Activated CD4-positive, alpha-beta T cell treated with anti-CD3 and anti-CD28 coated beads, Interleukin-2, amount 10 ng/mL, durations not matched to agents 7 days and 5 days (primary cell): ENCODE results near the gene FTHL17. TPM values are rescaled to one million over a fixed set of nuclear protein-coding genes. Genes with fewer than 3 reads are reported as not detected.

Experiments used
- CTCF ChIA-PET: fragments of 350-600 bp; sonication (Branson Sonifier 250); formaldehyde crosslinking; loops from one replicate; lab custom pipeline; 2021; ENCODE audit warnings: antibody characterized with exemption; lab: Charles Lee
- POLR2A ChIA-PET: fragments of 350-600 bp; sonication (Branson Sonifier 250); formaldehyde crosslinking; loops from one replicate; lab custom pipeline; 2021; ENCODE audit warnings: antibody characterized with exemption; lab: Charles Lee
- DNase-seq: peaks from one replicate; pipeline ENCODE4 v3.0.0-alpha.2; 2020
- H3K27ac Mint-ChIP-seq: one replicate; pipeline ENCODE4 v1.8.0; 2021; ENCODE audit warnings: mild to moderate bottlenecking, moderate library complexity, mixed read lengths
- H3K27me3 Mint-ChIP-seq: one replicate; pipeline ENCODE4 v1.8.0; 2021; ENCODE audit warnings: mixed read lengths
- H3K36me3 Mint-ChIP-seq: one replicate; pipeline ENCODE4 v1.8.0; 2021; ENCODE audit warnings: low read depth, mixed read lengths
- H3K4me1 Mint-ChIP-seq: one replicate; pipeline ENCODE4 v1.8.0; 2021; ENCODE audit warnings: mixed read lengths
- H3K4me3 Mint-ChIP-seq: one replicate; pipeline ENCODE4 v1.8.0; 2021; ENCODE audit warnings: mild to moderate bottlenecking, moderate library complexity, mixed read lengths
- H3K9me3 Mint-ChIP-seq: one replicate; pipeline ENCODE4 v1.8.0; 2021; ENCODE audit warnings: mixed read lengths
- total RNA-seq, 2 experiments: library from RNA; stranded (reverse); gene quantifications; one replicate each; pipeline ENCODE4 v1.2.3, GENCODE V29; 2021

Gene FTHL17
- total RNA-seq: not detected

DNA sequence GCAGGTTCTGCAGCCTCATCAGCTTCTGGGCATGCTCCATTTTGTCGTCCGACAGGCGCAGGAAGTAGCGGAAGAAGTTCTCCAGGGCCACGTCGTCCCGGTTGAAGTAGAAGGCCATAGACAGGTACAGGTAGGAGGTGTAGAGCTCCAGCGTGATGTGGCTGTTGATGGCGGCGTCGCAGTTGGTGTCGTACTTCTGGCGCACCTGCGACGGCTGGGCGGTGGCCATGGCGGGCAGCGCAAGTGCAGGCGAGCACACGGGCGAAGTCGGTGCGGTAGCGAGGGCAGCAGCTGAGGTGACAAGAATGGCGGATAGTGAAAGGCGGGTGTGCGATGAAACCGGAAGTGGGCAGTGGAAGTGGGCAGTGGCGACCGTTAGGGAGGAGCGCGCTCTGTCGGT lies at the start of gene FTHL17:
FTHL17 (minus strand) TSS at position 317 of the 400 bp plus-strand sequence; CDS start at position 229, 88 bp downstream.
- H3K36me3 Mint-ChIP-seq: no peaks in the 10 kb centered on the region
- H3K9me3 Mint-ChIP-seq: peaks cover 9% of the 10 kb centered on the region
- no peaks in the 10 kb centered on the region for H3K27me3 Mint-ChIP-seq
- H3K4me3 Mint-ChIP-seq: no peak within 1 kb of the TSS
- POLR2A ChIA-PET: no interaction called here
- H3K27ac Mint-ChIP-seq: no peak within 1 kb of the TSS
- CTCF ChIA-PET: interaction anchor here (2.4 kb wide), 1 partner anchor 33 kb away, joined by 6 read pairs; no protein-coding TSS in a partner anchor
- peaks cover 4% of the 10 kb centered on the region for H3K4me1 Mint-ChIP-seq
- no peak for DNase-seq

DNA sequence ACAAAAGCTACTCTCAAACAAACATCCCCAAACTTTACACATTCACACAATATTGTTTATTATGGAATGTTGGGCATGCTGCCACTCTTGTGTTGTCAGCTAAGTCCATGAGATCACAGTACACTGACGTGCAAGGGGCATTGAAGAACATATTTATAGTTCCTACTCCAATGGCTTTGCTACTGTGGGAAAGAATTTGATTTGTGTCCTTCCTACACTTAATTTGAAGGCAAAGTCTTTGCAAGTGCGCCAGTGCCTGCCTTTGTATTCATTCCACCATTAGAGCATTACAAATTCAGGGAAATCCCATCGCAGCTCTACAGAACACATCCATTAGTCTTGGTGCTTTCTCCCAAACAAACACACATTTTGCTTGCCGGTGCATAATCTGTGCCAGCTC lies 45.4 kb upstream of the FTHL17 start:
- H3K36me3 Mint-ChIP-seq: no peaks in the 10 kb centered on the region
- ChIA-PET CTCF (interaction anchor here (0.6 kb wide), 1 partner anchor 13 kb away, joined by 4 read pairs; no protein-coding TSS in a partner anchor), POLR2A (no interaction called here)
- H3K27me3 Mint-ChIP-seq: peaks cover 2% of the 10 kb centered on the region
- H3K4me3 Mint-ChIP-seq: no peak overlapping the region
- H3K4me1 Mint-ChIP-seq: peaks cover 7% of the 10 kb centered on the region
- H3K27ac Mint-ChIP-seq: no peak overlapping the region
- H3K9me3 Mint-ChIP-seq: no peaks in the 10 kb centered on the region
- no peak for DNase-seq

DNA sequence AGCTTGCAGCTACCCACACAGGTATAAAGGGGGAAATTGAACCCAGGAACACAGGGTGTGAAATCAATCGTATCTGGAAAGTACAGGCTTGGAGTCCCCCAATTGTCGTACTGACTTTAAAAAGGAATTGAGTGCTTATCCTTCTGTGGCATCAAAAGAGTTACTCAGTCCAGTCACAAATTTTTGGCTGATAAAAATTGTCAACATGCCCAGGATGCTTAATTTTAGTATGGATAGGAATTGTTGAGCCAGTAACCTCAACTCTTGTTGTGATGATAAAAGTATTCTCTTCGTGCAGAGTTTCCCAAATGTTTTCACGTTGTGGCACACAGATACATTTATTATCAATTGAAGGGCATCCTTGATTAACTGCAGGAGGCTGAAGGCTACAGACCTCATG lies 43.6 kb upstream of the FTHL17 start:
- H3K4me3 Mint-ChIP-seq: no peak overlapping the region

DNA sequence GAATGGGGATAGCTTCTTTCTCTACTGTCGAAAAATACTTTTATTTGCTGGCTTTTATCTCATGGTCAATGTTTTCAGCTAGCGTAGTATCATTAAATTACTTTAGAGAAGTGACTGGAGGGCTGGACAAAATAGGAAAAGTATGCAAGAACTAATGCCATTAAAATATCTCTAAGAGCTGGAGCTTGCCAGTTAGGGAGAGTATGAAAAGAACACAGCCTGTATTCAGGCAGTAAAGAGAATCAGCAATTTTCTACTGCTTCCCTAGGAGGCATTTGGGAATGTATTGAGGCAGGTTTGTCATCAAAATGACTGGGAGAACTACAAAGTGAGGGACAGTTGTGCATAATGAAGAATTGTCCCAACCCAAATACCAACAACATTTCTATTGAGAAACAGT lies 43.0 kb upstream of the FTHL17 start:
- DNase-seq: no peak
- H3K4me1 Mint-ChIP-seq: peaks cover 8% of the 10 kb centered on the region
- H3K27me3 Mint-ChIP-seq: peaks cover 2% of the 10 kb centered on the region
- no peak overlapping the region for H3K27ac Mint-ChIP-seq
- no peaks in the 10 kb centered on the region for H3K36me3 Mint-ChIP-seq
- ChIA-PET CTCF (no interaction called here), POLR2A (no interaction called here)
- H3K4me3 Mint-ChIP-seq: no peak overlapping the region
- no peaks in the 10 kb centered on the region for H3K9me3 Mint-ChIP-seq

More for the DNA sequence above, 43.6 kb upstream of the FTHL17 start:
- Mint-ChIP-seq H3K4me1 (peaks cover 8% of the 10 kb centered on the region), H3K27me3 (peaks cover 2% of the 10 kb centered on the region), H3K27ac (no peak overlapping the region), H3K36me3 (no peaks in the 10 kb centered on the region), H3K9me3 (no peaks in the 10 kb centered on the region)
- POLR2A ChIA-PET: no interaction called here
- DNase-seq: no peak
- CTCF ChIA-PET: no interaction called here

DNA sequence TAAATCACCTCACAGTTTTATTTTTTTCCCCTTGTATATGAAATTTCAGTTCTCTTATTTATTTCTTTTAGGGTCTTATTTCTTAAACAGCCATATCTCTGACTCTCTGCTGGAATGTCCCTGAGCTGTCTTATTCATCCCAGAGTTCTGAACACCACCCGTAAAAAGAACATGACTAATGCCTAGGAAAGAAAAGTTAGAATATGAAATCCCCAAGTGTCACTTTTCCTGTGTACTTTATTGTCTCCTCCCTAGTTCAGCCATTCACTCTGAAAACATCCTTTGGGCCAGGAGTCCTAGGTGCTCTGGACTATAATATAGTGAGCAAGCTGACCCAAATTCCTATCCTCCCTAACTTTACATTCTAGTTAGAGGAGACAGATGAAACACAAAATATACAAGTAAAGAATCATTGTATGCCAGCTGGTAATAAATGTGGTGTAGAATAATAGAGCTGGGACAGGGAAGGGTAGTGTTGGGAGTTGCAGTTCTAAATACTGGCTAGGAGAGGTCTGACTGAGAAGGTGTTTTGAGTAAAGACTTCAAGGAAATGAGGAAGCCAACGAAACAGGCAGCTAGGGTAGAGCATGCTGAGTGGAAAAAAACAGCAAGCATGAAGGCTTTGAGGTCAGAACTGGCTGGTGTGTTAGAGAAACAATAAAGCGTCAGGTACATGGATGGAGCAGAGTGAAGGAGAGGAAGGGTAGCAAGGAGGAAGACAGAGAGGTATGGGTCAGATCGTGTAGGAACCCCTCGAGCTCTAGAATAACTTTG lies 40.6 kb upstream of the FTHL17 start:
- ChIA-PET POLR2A (no interaction called here), CTCF (no interaction called here)
- Mint-ChIP-seq H3K4me1 (peaks cover 8% of the 10 kb centered on the region), H3K4me3 (no peak overlapping the region), H3K36me3 (no peaks in the 10 kb centered on the region), H3K27ac (no peak overlapping the region), H3K9me3 (no peaks in the 10 kb centered on the region), H3K27me3 (peaks cover 2% of the 10 kb centered on the region)
- no peak for DNase-seq

DNA sequence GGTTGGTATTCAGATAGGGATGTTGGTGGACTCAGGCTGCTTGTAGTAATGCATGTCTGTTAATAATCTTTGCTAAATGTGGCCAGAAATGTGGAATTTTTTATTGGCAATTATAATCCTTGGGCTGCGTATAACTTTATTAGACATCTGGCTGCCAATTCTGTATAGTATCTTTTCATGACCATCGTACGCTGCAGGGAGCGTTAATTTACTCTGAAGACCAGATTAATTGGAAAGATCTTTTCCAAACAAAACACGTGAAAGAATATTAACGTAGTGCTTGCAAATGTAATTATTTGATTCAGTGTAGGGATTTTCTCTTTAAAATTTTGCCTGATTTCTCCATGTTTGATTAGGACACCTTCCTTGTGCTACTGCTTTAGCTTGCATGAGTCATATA lies 38.8 kb upstream of the FTHL17 start:
- Mint-ChIP-seq H3K36me3 (no peaks in the 10 kb centered on the region), H3K4me1 (peaks cover 8% of the 10 kb centered on the region), H3K27me3 (no peaks in the 10 kb centered on the region), H3K4me3 (no peak overlapping the region), H3K27ac (no peak overlapping the region), H3K9me3 (peaks cover 3% of the 10 kb centered on the region)
- ChIA-PET POLR2A (no interaction called here), CTCF (no interaction called here)
- no peak for DNase-seq

DNA sequence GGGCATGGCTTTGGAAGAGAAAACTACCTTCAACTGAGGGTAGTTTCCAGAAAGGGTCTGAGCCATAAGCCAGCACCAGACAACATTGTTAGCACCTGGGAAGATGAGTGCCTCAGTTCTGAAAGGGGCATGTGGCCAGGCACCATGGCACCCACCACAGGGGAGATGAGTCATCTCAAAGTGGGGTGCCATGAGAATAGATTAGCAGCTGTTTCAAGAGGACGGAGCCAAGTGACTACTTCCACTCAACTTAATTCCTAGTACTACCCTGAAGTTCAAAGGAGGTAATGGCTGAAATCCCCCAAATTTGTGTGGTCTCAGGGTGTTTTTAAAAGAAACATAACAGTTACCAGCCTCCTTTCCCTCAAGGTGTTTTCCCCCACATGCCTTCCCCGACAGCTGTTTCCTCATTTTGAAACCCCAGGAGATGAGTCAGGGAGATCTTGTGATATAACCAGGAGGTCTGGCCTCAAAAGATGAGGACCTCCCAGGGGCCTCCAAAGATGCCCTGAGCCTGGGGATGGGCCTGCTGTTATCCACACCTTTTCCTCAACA lies 27.8 kb upstream of the FTHL17 start:
- POLR2A ChIA-PET: no interaction called here
- H3K4me1 Mint-ChIP-seq: peaks cover 9% of the 10 kb centered on the region

DNA sequence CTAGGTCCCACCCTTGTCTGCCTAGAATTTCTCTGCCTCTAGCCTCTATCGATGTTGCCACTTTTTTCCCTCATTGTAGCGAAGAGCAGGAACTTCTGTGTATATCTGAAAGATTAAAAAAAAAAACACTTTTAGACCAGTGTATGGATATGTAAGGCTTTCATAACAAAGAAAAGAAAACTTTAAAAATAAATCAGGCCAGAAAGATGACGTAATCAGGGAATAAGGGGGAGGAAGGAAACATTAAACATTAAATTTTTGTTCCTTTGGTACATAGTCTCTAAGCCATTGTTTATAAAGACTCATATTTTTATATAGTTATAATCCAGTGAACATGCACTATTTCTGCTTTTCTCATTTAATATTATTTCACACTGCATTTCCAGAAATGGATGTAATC lies 26.2 kb upstream of the FTHL17 start:
- no peaks in the 10 kb centered on the region for H3K27me3 Mint-ChIP-seq

More for the DNA sequence above, 27.8 kb upstream of the FTHL17 start:
- DNase-seq: peak; percentile 8
- Mint-ChIP-seq H3K27ac (no peak overlapping the region), H3K36me3 (no peaks in the 10 kb centered on the region), H3K9me3 (no peaks in the 10 kb centered on the region), H3K4me3 (no peak overlapping the region), H3K27me3 (no peaks in the 10 kb centered on the region)
- CTCF ChIA-PET: interaction anchor here (0.9 to 1.3 kb wide), 2 partner anchors 61 to 144 kb away, joined by 3 read pairs; no protein-coding TSS in a partner anchor

DNA sequence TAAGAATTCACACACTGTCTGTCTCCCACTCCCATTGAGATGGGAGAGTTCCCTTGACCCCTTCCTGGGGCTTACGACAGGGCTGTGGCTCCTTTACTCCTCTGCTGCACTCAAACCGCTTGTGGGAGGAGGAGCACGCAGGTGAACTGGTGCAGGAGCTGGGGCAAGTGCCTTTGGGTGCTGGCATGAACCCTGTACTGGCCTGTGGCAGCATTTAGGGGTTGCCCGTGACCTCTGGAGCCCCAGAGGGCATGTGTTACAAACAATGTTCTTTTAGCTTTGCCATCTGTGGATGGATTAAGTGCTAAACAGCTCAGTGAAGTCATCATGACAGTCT lies 21.8 kb upstream of the FTHL17 start:
- Mint-ChIP-seq H3K36me3 (no peaks in the 10 kb centered on the region), H3K27me3 (no peaks in the 10 kb centered on the region), H3K4me1 (peaks cover 4% of the 10 kb centered on the region), H3K27ac (no peak overlapping the region), H3K4me3 (no peak overlapping the region), H3K9me3 (no peaks in the 10 kb centered on the region)
- ChIA-PET POLR2A (no interaction called here), CTCF (no interaction called here)
- no peak for DNase-seq

More for the DNA sequence above, 26.2 kb upstream of the FTHL17 start:
- Mint-ChIP-seq H3K36me3 (no peaks in the 10 kb centered on the region), H3K27ac (no peak overlapping the region), H3K9me3 (no peaks in the 10 kb centered on the region), H3K4me1 (peaks cover 10% of the 10 kb centered on the region), H3K4me3 (no peak overlapping the region)
- ChIA-PET CTCF (no interaction called here), POLR2A (no interaction called here)
- DNase-seq: no peak

DNA sequence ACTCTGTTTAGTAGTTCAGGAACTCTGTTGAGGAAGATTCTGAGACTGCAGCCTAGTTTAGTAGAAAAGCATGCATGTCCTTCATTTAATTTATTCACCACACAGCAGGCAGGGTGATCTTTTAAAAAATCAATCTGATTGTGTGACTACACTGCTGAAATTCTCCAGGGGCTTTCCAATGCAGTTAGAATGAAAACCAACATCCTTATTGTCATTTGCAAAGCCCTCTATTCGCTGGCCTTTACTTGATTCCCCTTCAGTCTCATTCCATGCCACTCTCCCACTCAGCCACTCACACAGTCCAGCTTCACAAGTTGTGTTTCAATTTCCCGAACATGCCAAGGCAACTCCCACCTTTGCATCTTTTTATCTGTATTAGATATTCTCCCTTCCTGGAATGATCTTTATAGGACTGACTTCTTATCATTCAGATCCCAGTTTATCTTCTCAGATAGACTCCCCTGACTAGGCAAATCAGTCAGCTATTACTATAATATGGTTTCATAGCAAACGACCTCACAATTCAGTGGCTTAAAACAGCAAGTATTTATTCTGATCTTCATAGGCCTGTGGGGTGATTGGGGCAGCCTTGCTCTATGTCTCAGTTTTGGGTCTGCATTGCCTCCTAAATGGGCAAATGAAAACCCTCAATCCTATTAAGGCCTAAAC lies 21.3 kb upstream of the FTHL17 start:
- ChIA-PET POLR2A (no interaction called here), CTCF (no interaction called here)
- Mint-ChIP-seq H3K36me3 (no peaks in the 10 kb centered on the region), H3K9me3 (no peaks in the 10 kb centered on the region), H3K27ac (peak overlapping the region; percentile 15), H3K4me3 (no peak overlapping the region), H3K27me3 (no peaks in the 10 kb centered on the region), H3K4me1 (peaks cover 4% of the 10 kb centered on the region)
- no peak for DNase-seq

DNA sequence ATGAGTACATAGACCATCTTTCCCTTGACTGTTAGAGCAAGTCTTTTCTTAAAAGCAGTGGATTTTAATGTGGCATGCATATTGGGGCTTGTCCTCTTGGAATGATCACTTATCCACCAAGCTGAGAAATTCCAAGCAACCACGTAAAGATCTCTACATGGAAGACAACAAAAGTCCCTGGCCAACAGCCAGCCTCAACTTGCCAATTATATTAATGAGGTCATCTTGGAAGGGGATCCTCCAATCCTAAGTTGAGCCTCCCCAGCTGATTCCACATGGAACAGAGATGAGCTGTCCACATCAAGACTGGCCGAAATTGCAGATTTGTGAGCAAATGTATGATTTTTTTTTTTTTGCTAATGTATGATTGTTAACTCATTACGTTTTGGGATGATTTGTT lies 20.6 kb upstream of the FTHL17 start:
- Mint-ChIP-seq H3K27me3 (no peaks in the 10 kb centered on the region), H3K27ac (no peak overlapping the region), H3K9me3 (no peaks in the 10 kb centered on the region), H3K4me1 (peaks cover 4% of the 10 kb centered on the region), H3K4me3 (no peak overlapping the region), H3K36me3 (no peaks in the 10 kb centered on the region)
- DNase-seq: no peak
- POLR2A ChIA-PET: no interaction called here
- CTCF ChIA-PET: no interaction called here

DNA sequence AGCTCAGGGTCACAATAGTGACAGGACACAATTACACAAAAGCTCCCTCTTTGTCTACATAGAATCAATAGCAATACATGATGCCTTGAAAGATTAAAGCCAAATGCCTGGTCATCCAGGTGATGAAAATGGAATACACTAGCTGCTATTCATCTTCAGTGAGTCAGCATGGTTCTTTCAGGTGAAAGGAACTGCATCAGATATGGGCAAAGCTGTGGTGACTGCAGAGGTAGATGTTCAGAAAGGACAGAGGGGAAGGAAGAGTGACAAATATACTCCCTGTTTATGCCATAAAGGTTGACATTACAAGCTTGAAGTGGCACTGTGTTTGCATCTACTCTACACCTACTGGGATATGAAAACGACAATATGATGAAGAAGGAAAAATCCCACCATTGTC lies 20.0 kb upstream of the FTHL17 start:
- ChIA-PET CTCF (no interaction called here), POLR2A (no interaction called here)
- H3K4me3 Mint-ChIP-seq: no peak overlapping the region
- H3K36me3 Mint-ChIP-seq: no peaks in the 10 kb centered on the region
- H3K4me1 Mint-ChIP-seq: peaks cover 4% of the 10 kb centered on the region
- H3K9me3 Mint-ChIP-seq: no peaks in the 10 kb centered on the region
- no peaks in the 10 kb centered on the region for H3K27me3 Mint-ChIP-seq
- DNase-seq: no peak
- no peak overlapping the region for H3K27ac Mint-ChIP-seq

DNA sequence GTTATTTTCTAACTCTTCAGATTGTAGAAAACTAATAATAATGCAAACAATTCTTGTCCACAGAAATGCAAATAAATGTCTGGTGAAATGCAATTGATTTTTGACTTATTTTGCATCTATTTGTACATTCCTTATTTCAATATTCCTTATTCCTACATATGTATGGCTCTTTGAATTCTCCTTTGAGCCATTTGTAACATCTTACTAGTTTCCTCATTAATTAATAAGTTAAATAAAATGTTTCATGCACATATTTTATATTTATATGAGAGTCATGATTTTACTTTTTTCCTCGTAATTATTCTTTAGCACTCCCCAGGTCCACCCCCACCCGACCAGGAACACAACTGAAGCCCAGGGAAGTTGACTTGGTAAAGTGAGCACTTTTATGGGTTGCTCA lies 2.7 kb upstream of the FTHL17 start:
- H3K4me1 Mint-ChIP-seq: peaks cover 3% of the 10 kb centered on the region
- POLR2A ChIA-PET: no interaction called here
- no peaks in the 10 kb centered on the region for H3K36me3 Mint-ChIP-seq
- DNase-seq: no peak
- peaks cover 10% of the 10 kb centered on the region for H3K9me3 Mint-ChIP-seq
- H3K27me3 Mint-ChIP-seq: no peaks in the 10 kb centered on the region
- no peak overlapping the region for H3K27ac Mint-ChIP-seq
- no peak overlapping the region for H3K4me3 Mint-ChIP-seq
- CTCF ChIA-PET: no interaction called here
